Measurements from ENCODE around the gene ABCC11. TPM values are rescaled to one million over a fixed set of nuclear protein-coding genes. Genes with fewer than 3 reads are reported as not detected.
"Not testable (repeated sequence)": the region's sequence is repeated elsewhere in the genome, so short reads cannot be mapped to it uniquely, and the experiment has no call there.

Gene ABCC11
- polyA plus RNA-seq, 1 donor = 0.21 TPM

DNA sequence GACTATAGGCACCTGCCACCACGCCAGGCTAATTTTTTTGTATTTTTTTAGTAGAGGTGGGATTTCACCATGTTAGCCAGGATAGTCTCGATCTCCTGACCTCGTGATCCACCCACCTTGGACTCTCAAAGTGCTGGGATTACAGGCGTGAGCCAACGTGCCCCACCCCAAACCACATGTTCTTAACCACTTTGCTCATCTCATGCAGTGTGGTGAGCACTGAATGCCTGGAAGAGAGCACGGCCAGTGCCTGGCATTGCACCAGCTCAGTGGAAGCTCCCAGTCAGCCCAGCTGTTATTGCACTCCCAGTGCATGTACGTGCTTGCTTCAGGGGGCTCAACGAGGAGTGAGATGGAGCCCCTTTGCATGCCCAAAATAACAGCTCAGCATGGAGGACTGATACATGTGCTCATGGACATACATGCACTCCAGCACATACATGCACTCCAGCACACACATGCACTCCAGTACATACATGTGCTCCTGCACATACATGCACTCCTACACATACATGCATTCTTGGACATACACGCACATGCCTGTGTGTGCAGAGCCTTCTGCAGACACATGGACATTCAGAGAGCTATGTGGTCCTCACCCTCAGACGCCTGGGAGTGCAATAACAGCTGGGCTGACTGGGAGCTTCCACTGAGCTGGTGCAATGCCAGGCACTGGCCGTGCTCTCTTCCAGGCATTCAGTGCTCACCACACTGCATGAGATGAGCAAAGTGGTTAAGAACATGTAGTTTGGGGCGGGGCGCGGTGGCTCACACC is 65.4 kb downstream of the ABCC11 start:
- not testable (repeated sequence) for H3K36me3 ChIP-seq (ENCODE audit: control insufficient read depth, insufficient read depth, low read length); H3K4me3 ChIP-seq (ENCODE audit: low read length); H3K27ac ChIP-seq (ENCODE audit: low read length)

DNA sequence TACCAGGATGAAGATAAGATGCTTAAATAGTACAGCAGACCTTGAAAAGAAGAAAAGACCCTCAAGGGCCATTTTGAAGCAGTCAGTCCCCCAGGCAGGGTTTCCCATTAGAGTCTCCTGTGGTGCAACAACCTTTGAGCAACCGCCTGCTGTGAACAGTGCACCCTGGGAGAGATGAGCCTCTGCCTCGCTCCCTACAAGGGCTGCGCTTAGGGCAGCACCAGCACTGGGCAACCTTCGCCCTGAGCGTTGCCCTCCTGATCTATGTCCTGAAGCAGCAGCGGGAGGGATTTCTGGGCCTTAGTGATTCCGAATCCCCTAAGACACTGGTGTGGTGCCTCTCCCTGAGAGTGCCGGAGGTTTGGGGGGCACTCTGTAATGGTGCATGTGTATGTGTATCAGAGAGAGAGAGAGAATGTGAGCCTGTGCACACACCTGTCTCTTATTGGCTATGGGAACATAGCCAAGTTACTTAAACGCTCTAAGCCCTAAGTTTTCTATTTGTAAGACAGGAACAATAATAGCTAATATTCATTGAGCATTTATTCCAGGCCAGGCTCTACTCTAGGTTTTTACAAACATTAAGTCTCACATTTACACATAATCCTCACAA is 66.4 kb downstream of the ABCC11 start:
- Histone ChIP-seq H3K4me3 (ENCODE audit: low read length) (no peak overlapping the region), H3K27ac (ENCODE audit: low read length) (no peak overlapping the region), H3K27me3 (ENCODE audit: control insufficient read depth, insufficient read depth, low read length) (no peaks in the 10 kb centered on the region), H3K4me1 (ENCODE audit: control insufficient read depth, insufficient read depth, low read length) (no peaks in the 10 kb centered on the region), H3K9me3 (ENCODE audit: control insufficient read depth, low read depth, low read length) (no peaks in the 10 kb centered on the region), H3K36me3 (ENCODE audit: control insufficient read depth, insufficient read depth, low read length) (no peaks in the 10 kb centered on the region)
- WGBS (ENCODE audit: insufficient coverage, low lambda C conversion rate) = no CpG with 5 or more reads among the region's 9 CpGs
- no peak for DNase-seq

More for the DNA sequence above, 65.4 kb downstream of the ABCC11 start:
- not testable (repeated sequence) for H3K27me3 ChIP-seq (ENCODE audit: control insufficient read depth, insufficient read depth, low read length); H3K4me1 ChIP-seq (ENCODE audit: control insufficient read depth, insufficient read depth, low read length); H3K9me3 ChIP-seq (ENCODE audit: control insufficient read depth, low read depth, low read length); DNase-seq
- no CpG with 5 or more reads among the region's 14 CpGs for WGBS (ENCODE audit: insufficient coverage, low lambda C conversion rate)

DNA sequence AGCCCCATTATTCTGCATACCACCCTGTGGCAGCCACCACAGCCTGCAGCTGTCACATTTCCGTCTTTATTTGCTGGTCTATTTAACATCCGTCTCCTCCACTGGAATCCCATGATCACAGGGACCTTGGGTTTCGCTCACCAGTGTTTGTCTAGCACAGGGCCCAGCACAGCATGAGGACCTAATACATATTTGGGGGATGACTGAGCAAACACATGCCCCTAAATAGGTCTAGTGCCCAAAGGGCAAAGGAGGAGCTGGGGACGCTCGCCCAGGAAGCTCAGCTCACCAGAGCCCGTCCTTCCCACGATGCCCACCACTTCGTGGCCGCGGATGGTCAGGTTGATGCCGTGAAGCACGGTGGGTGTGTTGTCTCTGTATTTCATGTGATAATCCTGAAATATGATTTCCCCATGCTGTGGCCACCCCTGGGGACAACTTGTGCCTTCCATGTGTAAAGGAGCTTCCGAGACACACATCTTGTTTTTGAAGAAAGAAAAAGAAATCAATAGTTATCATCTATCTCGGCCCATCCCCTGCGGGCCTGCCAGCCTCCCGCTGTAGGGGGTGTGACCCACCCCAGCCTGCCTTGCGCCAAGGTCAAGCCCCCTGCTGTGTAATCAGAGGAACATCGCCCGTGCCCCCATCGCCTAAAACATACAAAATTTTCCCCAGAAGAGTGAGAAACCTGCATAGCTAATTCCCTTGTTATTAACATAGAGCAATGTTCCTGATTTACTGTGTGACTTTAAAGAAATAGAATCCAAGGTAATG is 70.5 kb downstream of the ABCC11 start:
- 100% methylated on average over 2 of the region's 20 CpGs for WGBS (ENCODE audit: insufficient coverage, low lambda C conversion rate)
- Histone ChIP-seq H3K36me3 (ENCODE audit: control insufficient read depth, insufficient read depth, low read length) (no peaks in the 10 kb centered on the region), H3K9me3 (ENCODE audit: control insufficient read depth, low read depth, low read length) (no peaks in the 10 kb centered on the region), H3K4me1 (ENCODE audit: control insufficient read depth, insufficient read depth, low read length) (no peaks in the 10 kb centered on the region), H3K27me3 (ENCODE audit: control insufficient read depth, insufficient read depth, low read length) (no peaks in the 10 kb centered on the region), H3K27ac (ENCODE audit: low read length) (no peak overlapping the region), H3K4me3 (ENCODE audit: low read length) (no peak overlapping the region)
- DNase-seq = no peak

DNA sequence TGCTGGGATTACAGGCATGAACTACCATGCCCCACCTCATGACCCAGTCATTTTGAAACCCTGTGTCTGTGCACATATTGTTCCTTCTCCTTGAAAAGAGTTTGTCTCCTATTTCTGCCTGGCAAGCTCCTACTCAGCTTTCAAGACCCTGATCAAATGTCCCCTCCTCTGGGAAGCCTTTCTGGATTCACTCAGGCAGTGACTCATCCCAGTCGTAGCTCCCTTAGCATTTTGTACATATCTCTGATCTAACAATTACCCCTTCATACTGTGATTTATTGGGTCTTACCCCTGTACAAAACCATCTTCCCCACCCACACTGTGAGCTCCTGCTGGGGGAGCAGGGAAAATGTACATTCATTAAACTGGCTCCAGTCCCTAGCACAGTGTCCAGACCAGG is 73.5 kb downstream of the ABCC11 start:
- H3K4me1 ChIP-seq (ENCODE audit: control insufficient read depth, insufficient read depth, low read length) = no peaks in the 10 kb centered on the region
- no peaks in the 10 kb centered on the region for H3K27me3 ChIP-seq (ENCODE audit: control insufficient read depth, insufficient read depth, low read length)
- H3K9me3 ChIP-seq (ENCODE audit: control insufficient read depth, low read depth, low read length) = no peaks in the 10 kb centered on the region
- no peak overlapping the region for H3K4me3 ChIP-seq (ENCODE audit: low read length)
- WGBS (ENCODE audit: insufficient coverage, low lambda C conversion rate) = no CpG with 5 or more reads among the region's 1 CpG
- H3K36me3 ChIP-seq (ENCODE audit: control insufficient read depth, insufficient read depth, low read length) = no peaks in the 10 kb centered on the region
- no peak overlapping the region for H3K27ac ChIP-seq (ENCODE audit: low read length)
- DNase-seq = no peak

DNA sequence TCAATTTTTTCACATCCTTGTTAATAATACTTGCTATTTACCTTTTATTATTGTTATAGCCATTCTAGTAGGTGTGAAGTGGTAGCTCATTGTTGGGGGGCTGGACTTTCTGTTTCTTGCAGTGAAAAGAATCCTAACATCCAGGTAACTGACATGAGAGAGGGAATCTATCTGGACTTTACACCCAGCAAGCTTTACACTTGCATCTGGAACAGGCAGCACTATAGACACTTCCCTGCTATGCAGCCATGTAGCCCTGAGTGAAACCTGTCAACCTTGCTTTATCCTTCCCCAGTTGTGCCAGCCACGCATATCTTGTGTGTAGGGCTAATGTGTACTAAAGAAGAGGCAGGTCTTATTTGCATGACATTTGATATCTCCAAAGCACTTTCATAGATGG is 74.7 kb downstream of the ABCC11 start:
- DNase-seq = no peak
- Histone ChIP-seq H3K4me1 (ENCODE audit: control insufficient read depth, insufficient read depth, low read length) (no peaks in the 10 kb centered on the region), H3K9me3 (ENCODE audit: control insufficient read depth, low read depth, low read length) (no peaks in the 10 kb centered on the region), H3K36me3 (ENCODE audit: control insufficient read depth, insufficient read depth, low read length) (no peaks in the 10 kb centered on the region), H3K27ac (ENCODE audit: low read length) (no peak overlapping the region), H3K4me3 (ENCODE audit: low read length) (no peak overlapping the region), H3K27me3 (ENCODE audit: control insufficient read depth, insufficient read depth, low read length) (no peaks in the 10 kb centered on the region)
- WGBS (ENCODE audit: insufficient coverage, low lambda C conversion rate) = no CpG with 5 or more reads among the region's 1 CpG

DNA sequence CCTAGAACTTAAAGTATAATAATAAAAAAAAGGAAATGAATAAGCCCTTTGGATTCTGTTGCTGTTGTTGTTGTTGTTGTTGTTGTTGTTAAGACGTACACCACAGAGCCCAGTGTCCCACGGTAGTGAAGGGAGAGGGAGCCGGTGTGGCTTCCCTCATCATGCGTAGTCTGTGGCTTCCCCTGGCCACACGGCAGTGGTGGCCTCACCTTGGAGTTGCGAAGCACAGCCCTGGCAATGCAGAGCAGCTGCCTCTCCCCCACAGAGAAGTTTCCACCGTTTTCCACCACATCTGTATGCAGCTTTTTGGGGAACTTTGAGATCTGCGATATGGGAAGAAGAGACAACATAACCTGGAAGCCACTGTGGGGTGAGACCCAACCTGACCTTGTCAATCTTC is 77.4 kb downstream of the ABCC11 start:
- DNase-seq = no peak
- Histone ChIP-seq H3K27me3 (ENCODE audit: control insufficient read depth, insufficient read depth, low read length) (no peaks in the 10 kb centered on the region), H3K36me3 (ENCODE audit: control insufficient read depth, insufficient read depth, low read length) (no peaks in the 10 kb centered on the region), H3K9me3 (ENCODE audit: control insufficient read depth, low read depth, low read length) (no peaks in the 10 kb centered on the region), H3K4me3 (ENCODE audit: low read length) (no peak overlapping the region), H3K27ac (ENCODE audit: low read length) (no peak overlapping the region), H3K4me1 (ENCODE audit: control insufficient read depth, insufficient read depth, low read length) (no peaks in the 10 kb centered on the region)
- WGBS (ENCODE audit: insufficient coverage, low lambda C conversion rate) = no CpG with 5 or more reads among the region's 8 CpGs

DNA sequence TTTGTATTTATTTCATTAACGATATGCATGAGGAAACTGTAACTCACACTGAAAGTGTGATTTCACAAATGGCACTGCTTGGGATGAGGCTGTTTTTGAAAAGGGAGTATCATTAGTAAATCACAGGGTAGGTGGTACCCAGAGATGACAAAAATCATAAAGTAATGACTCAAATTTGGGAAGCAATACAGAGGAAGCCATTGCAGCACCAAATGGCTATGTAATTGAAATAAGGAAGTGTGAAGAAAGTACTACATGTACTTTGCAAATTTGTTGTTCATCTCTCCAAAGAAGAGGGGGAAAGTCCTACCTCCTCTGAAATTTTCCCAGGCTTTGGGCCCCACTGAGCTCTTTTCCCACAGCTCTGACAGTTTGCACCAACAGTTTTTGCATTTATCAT is 79.3 kb downstream of the ABCC11 start:
- no peak overlapping the region for H3K4me3 ChIP-seq (ENCODE audit: low read length)
- no peak overlapping the region for H3K27ac ChIP-seq (ENCODE audit: low read length)
- no peak for DNase-seq
- no peaks in the 10 kb centered on the region for H3K27me3 ChIP-seq (ENCODE audit: control insufficient read depth, insufficient read depth, low read length)
- no peaks in the 10 kb centered on the region for H3K4me1 ChIP-seq (ENCODE audit: control insufficient read depth, insufficient read depth, low read length)
- H3K36me3 ChIP-seq (ENCODE audit: control insufficient read depth, insufficient read depth, low read length) = no peaks in the 10 kb centered on the region
- H3K9me3 ChIP-seq (ENCODE audit: control insufficient read depth, low read depth, low read length) = no peaks in the 10 kb centered on the region
- 83% methylated on average over 1 of the region's 1 CpG for WGBS (ENCODE audit: insufficient coverage, low lambda C conversion rate)

DNA sequence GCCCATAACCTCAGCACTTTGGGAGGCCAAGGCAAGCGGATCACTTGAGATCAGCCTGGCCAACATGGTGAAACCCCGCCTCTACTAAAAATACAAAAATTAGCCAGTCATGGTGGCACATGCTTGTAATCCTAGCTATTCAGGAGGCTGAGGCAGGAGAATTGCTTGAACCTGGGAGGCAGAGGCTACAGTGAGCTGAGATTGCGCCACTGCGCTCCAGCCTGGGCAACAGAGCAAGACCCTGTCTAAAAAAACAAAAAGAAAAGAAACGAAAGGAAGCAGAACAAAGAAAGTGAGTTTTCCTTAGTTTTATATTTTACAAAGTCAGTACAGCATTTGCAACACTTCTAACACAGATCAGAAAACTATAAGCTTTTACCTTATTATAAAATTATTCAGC is 80.7 kb downstream of the ABCC11 start:
- DNase-seq; H3K27ac ChIP-seq (ENCODE audit: low read length); H3K27me3 ChIP-seq (ENCODE audit: control insufficient read depth, insufficient read depth, low read length); H3K9me3 ChIP-seq (ENCODE audit: control insufficient read depth, low read depth, low read length); H3K4me1 ChIP-seq (ENCODE audit: control insufficient read depth, insufficient read depth, low read length); H3K4me3 ChIP-seq (ENCODE audit: low read length); H3K36me3 ChIP-seq (ENCODE audit: control insufficient read depth, insufficient read depth, low read length): not testable (repeated sequence)
- WGBS (ENCODE audit: insufficient coverage, low lambda C conversion rate) = 83% methylated on average over 1 of the region's 5 CpGs

DNA sequence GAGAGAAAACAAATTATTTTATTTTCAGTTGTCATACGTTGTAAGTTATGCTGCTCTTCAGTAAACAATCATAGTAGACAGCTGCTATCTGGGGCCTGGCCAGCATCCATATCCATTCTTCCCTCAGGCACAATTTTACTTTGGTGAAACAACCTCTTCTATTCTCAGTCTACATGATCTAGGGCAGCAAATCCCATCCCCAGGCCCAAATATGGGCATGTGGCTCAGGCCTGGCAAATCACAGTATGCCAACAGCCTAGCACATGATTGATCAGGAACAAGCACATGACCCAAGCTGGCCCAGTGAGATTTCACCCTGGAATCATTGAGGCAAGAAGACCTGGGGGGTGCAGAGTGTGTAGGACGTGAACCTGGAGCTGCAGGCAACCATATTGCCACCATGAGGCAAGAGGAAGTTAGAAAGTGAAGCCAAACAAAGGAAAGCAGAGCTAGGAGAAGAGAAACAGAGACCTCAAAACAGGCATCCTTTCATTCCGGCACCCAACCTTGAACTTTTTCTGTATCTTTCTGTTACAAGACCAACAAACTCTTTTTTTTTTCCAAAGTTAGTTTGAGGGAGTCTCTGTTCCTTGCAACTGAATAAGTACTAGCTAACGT is 81.3 kb downstream of the ABCC11 start:
- no peaks in the 10 kb centered on the region for H3K36me3 ChIP-seq (ENCODE audit: control insufficient read depth, insufficient read depth, low read length)
- H3K4me1 ChIP-seq (ENCODE audit: control insufficient read depth, insufficient read depth, low read length) = no peaks in the 10 kb centered on the region
- no peaks in the 10 kb centered on the region for H3K9me3 ChIP-seq (ENCODE audit: control insufficient read depth, low read depth, low read length)
- H3K27ac ChIP-seq (ENCODE audit: low read length) = no peak overlapping the region
- no peaks in the 10 kb centered on the region for H3K27me3 ChIP-seq (ENCODE audit: control insufficient read depth, insufficient read depth, low read length)
- no CpG with 5 or more reads among the region's 4 CpGs for WGBS (ENCODE audit: insufficient coverage, low lambda C conversion rate)
- no peak for DNase-seq
- no peak overlapping the region for H3K4me3 ChIP-seq (ENCODE audit: low read length)

DNA sequence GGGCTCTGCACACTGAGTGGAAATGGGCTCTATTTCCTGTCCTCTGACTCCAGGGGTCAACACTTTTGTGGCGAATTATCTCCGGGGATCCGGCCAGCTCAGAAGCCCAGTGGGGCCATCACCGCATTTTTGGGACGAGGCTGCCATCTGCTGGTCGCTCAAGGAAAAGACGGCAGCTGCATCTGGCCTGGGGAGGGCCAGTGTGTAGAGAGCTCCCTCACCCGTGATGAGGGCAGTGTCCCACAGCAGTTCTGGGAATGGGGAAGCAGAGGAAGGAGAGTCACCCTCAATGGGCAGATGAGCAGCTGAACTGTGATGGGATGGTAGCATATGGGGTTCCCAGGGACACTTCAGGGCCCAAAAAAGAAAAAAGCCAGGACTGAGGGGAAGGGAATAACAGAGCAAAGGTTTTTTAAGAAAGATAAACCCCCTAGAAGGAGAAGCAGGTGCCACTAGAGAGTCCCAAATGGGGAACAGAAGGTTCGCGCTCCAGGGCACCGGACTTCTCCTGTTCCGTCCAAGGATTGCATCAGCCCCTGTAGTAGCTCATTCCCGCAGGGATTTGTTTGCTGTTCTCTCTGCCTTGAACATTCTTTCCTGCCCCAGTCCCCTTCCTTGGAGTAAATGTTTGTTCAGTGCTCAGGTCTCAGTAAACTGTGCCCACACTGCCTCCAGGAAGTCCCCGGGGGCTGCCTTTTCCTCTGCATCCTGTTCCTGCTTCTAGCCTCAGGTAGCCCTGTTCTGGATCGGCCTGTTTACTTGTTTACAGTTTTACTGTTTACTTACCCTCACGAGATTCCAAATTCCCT is 82.2 kb downstream of the ABCC11 start:
- Histone ChIP-seq H3K4me1 (ENCODE audit: control insufficient read depth, insufficient read depth, low read length) (no peaks in the 10 kb centered on the region), H3K36me3 (ENCODE audit: control insufficient read depth, insufficient read depth, low read length) (no peaks in the 10 kb centered on the region), H3K27ac (ENCODE audit: low read length) (no peak overlapping the region), H3K9me3 (ENCODE audit: control insufficient read depth, low read depth, low read length) (no peaks in the 10 kb centered on the region), H3K4me3 (ENCODE audit: low read length) (no peak overlapping the region), H3K27me3 (ENCODE audit: control insufficient read depth, insufficient read depth, low read length) (no peaks in the 10 kb centered on the region)
- peak; percentile 41 to 44 for DNase-seq
- 18% methylated on average over 2 of the region's 16 CpGs for WGBS (ENCODE audit: insufficient coverage, low lambda C conversion rate)
